H9 (cell line): Measurements from ENCODE around the gene MGLL. TPM values are rescaled to one million over a fixed set of nuclear protein-coding genes. Genes with fewer than 3 reads are reported as not detected.

ENCODE experiments used
- DNase-seq: peaks from one replicate; pipeline ENCODE4 v3.0.0-alpha.2; 2017
- H2AFZ ChIP-seq: one replicate; pipeline ENCODE4 v1.6.1; 2013; ENCODE audit warnings: mild to moderate bottlenecking, low read length, control low read depth, moderate library complexity
- H2AK5ac ChIP-seq: 2 replicates; pipeline ENCODE4 v1.6.1; 2013; ENCODE audit warnings: low read length, control low read depth, mixed read lengths; ENCODE audit not compliant: insufficient read length
- H2BK120ac ChIP-seq: one replicate; pipeline ENCODE4 v1.6.1; 2013; ENCODE audit warnings: low read depth, mild to moderate bottlenecking, low read length, control low read depth, inconsistent platforms; ENCODE audit not compliant: poor library complexity, severe bottlenecking
- H2BK12ac ChIP-seq: 2 replicates; pipeline ENCODE4 v1.6.1; 2013; ENCODE audit warnings: low read length, control low read depth, mixed read lengths, low read depth; ENCODE audit not compliant: insufficient read length
- H2BK15ac ChIP-seq: 2 replicates; pipeline ENCODE4 v1.6.1; 2013; ENCODE audit warnings: low read depth, low read length, control low read depth
- H2BK20ac ChIP-seq: one replicate; pipeline ENCODE4 v1.6.1; 2013; ENCODE audit warnings: low read depth, mild to moderate bottlenecking, low read length, control low read depth, inconsistent platforms; ENCODE audit not compliant: poor library complexity, severe bottlenecking
- H2BK5ac ChIP-seq: 2 replicates; pipeline ENCODE4 v1.6.1; 2013; ENCODE audit warnings: low read length, control low read depth, mixed read lengths; ENCODE audit not compliant: insufficient read length
- H3K14ac ChIP-seq: 2 replicates; pipeline ENCODE4 v1.6.1; 2013; ENCODE audit warnings: low read length, control low read depth; ENCODE audit not compliant: insufficient read depth
- H3K18ac ChIP-seq: 2 replicates; pipeline ENCODE4 v1.6.1; 2013; ENCODE audit warnings: low read depth, mild to moderate bottlenecking, mixed read lengths, low read length, control low read depth; ENCODE audit not compliant: insufficient read length
- H3K23ac ChIP-seq: 2 replicates; pipeline ENCODE4 v1.6.1; 2013; ENCODE audit warnings: low read length, control low read depth, mixed read lengths, low read depth; ENCODE audit not compliant: insufficient read length
- H3K23me2 ChIP-seq: 2 replicates; pipeline ENCODE4 v1.6.1; 2013; ENCODE audit warnings: low read depth, mild to moderate bottlenecking, mixed read lengths, low read length, control low read depth; ENCODE audit not compliant: insufficient read length, poor library complexity, severe bottlenecking
- H3K27ac ChIP-seq: 2 replicates; pipeline ENCODE4 v1.5.1; 2013; ENCODE audit warnings: low read length, control low read depth, mixed read lengths, low read depth; ENCODE audit not compliant: insufficient read length
- H3K27me3 ChIP-seq: 2 replicates; pipeline ENCODE4 v1.6.1; 2013; ENCODE audit warnings: low read length, control low read depth, inconsistent platforms; ENCODE audit not compliant: insufficient read depth
- H3K4ac ChIP-seq: 2 replicates; pipeline ENCODE4 v1.6.1; 2013; ENCODE audit warnings: low read depth, mild to moderate bottlenecking, control low read depth, inconsistent platforms, low read length, moderate library complexity
- H3K4me1 ChIP-seq: 2 replicates; pipeline ENCODE4 v1.6.1; 2013; ENCODE audit warnings: low read length, control low read depth, inconsistent platforms; ENCODE audit not compliant: insufficient read depth
- H3K4me2 ChIP-seq: 2 replicates; pipeline ENCODE4 v1.6.1; 2013; ENCODE audit warnings: low read length, control low read depth, mixed read lengths; ENCODE audit not compliant: insufficient read length, insufficient read depth
- H3K56ac ChIP-seq: 2 replicates; pipeline ENCODE4 v1.6.1; 2013; ENCODE audit warnings: low read depth, mild to moderate bottlenecking, mixed read lengths, low read length, control low read depth; ENCODE audit not compliant: insufficient read length
- H3K79me1 ChIP-seq: 2 replicates; pipeline ENCODE4 v1.6.1; 2013; ENCODE audit warnings: low read depth, mild to moderate bottlenecking, moderate library complexity, low read length, control low read depth, inconsistent platforms; ENCODE audit not compliant: insufficient read depth, poor library complexity, severe bottlenecking
- H3K79me2 ChIP-seq: 2 replicates; pipeline ENCODE4 v1.6.1; 2013; ENCODE audit warnings: low read length, control low read depth, inconsistent platforms; ENCODE audit not compliant: insufficient read depth
- H3K9ac ChIP-seq: 2 replicates; pipeline ENCODE4 v1.6.1; 2013; ENCODE audit warnings: low read length, control low read depth, mixed read lengths; ENCODE audit not compliant: insufficient read length; ENCODE audit errors: extremely low read depth
- H3K9me3 ChIP-seq: one replicate; pipeline ENCODE4 v1.6.1; 2013; ENCODE audit warnings: low read depth, low read length, inconsistent platforms; ENCODE audit not compliant: control insufficient read depth
- H3T11ph ChIP-seq: one replicate; pipeline ENCODE4 v1.6.1; 2013; ENCODE audit warnings: mild to moderate bottlenecking, low read length, control low read depth, inconsistent platforms
- H4K20me1 ChIP-seq: one replicate; pipeline ENCODE4 v1.6.1; 2013; ENCODE audit not compliant: control insufficient read depth, insufficient read length, insufficient read depth
- H4K5ac ChIP-seq: 2 replicates; pipeline ENCODE4 v1.6.1; 2013; ENCODE audit warnings: low read depth, mild to moderate bottlenecking, mixed read lengths, low read length, control low read depth; ENCODE audit not compliant: insufficient read length
- H4K8ac ChIP-seq: replicated peaks from 2 replicates; pipeline ENCODE4 v1.6.1; 2013; ENCODE audit warnings: low read length, control low read depth, mixed read lengths, low read depth; ENCODE audit not compliant: insufficient read length
- H4K91ac ChIP-seq: 2 replicates; pipeline ENCODE4 v1.6.1; 2013; ENCODE audit warnings: low read depth, mild to moderate bottlenecking, moderate library complexity, mixed read lengths, low read length, control low read depth; ENCODE audit not compliant: insufficient read length
- H3K27ac Mint-ChIP-seq, 3 experiments: 2 replicates in 2 of 3; 3 replicates in 1 of 3; pipeline ENCODE4 v1.8.0; 2020 to 2021; ENCODE audit warnings: mixed read lengths in 3 of 3, mild to moderate bottlenecking in 1 of 3, moderate library complexity in 1 of 3
- H3K27me3 Mint-ChIP-seq: 2 replicates; pipeline ENCODE4 v1.8.0; 2021; ENCODE audit warnings: low read depth, mild to moderate bottlenecking, moderate library complexity, mixed read lengths
- H3K36me3 Mint-ChIP-seq, 3 experiments: 2 replicates in 2 of 3; 3 replicates in 1 of 3; pipeline ENCODE4 v1.8.0; 2020 to 2021; ENCODE audit warnings: low read depth in 3 of 3, mixed read lengths in 3 of 3; ENCODE audit not compliant: insufficient read depth in 1 of 3
- H3K4me1 Mint-ChIP-seq, 2 experiments: 2 replicates each; pipeline ENCODE4 v1.8.0; 2020; ENCODE audit warnings: mixed read lengths in 2 of 2
- H3K4me3 Mint-ChIP-seq, 2 experiments: 2 replicates in 1 of 2; 3 replicates in 1 of 2; pipeline ENCODE4 v1.8.0; 2020 to 2021; ENCODE audit warnings: mild to moderate bottlenecking in 2 of 2, mixed read lengths in 2 of 2, moderate library complexity in 1 of 2
- H3K9me3 Mint-ChIP-seq, 2 experiments: 2 replicates in 1 of 2; 3 replicates in 1 of 2; pipeline ENCODE4 v1.8.0; 2020; ENCODE audit warnings: mild to moderate bottlenecking in 2 of 2, mixed read lengths in 2 of 2, moderate library complexity in 1 of 2
- WGBS: extraction: QIAGEN DNeasy Blood & Tissue Kit; methylation state at CpG from one replicate; pipeline ENCODE4 v1.1.7; 2013; ENCODE audit warnings: missing lambda C conversion rate, low lambda C conversion rate, mixed read lengths; ENCODE audit not compliant: insufficient read length; ENCODE audit errors: extremely low coverage; 5-methylcytosine and 5-hydroxymethylcytosine counted together
- total RNA-seq: library from RNA; stranded (reverse); gene quantifications from 2 replicates; pipeline ENCODE4 v1.2.1, GENCODE V29; 2021
- TF ChIP-seq, protein P1 (sequence below): fragments of 200-600 bp; sonication (generic); conservative IDR thresholded peaks from 3 replicates; pipeline ENCODE4 v1.8.0; 2021; ENCODE audit warnings: antibody characterized with exemption, mild to moderate bottlenecking

MGLL gene
- total RNA-seq, 1 experiment from 2014 or later, result 0.11 TPM

- H3K9me3 ChIP-seq, result no peaks in the 10 kb centered on the region
- no peak overlapping the region for H3K23ac ChIP-seq
- H3K27ac ChIP-seq, result no peak overlapping the region
- no peaks in the 10 kb centered on the region for H3K79me2 ChIP-seq
- no peak overlapping the region for H3T11ph ChIP-seq
- no peak overlapping the region for H2BK12ac ChIP-seq
- H3K23me2 ChIP-seq, result no peaks in the 10 kb centered on the region
- no peak overlapping the region for H3K27ac Mint-ChIP-seq
- no peak overlapping the region for H2AK5ac ChIP-seq
- H3K14ac ChIP-seq, result no peak overlapping the region
- H3K4me2 ChIP-seq, result no peak overlapping the region
- no peaks in the 10 kb centered on the region for H3K4me1 ChIP-seq
- no peak overlapping the region for H2BK5ac ChIP-seq
- H4K8ac ChIP-seq, result no peak overlapping the region
- H3K36me3 Mint-ChIP-seq, result no peaks in the 10 kb centered on the region
- H2BK120ac ChIP-seq, result no peak overlapping the region
- no peak overlapping the region for H3K4ac ChIP-seq
- TF ChIP-seq, protein P1, sequence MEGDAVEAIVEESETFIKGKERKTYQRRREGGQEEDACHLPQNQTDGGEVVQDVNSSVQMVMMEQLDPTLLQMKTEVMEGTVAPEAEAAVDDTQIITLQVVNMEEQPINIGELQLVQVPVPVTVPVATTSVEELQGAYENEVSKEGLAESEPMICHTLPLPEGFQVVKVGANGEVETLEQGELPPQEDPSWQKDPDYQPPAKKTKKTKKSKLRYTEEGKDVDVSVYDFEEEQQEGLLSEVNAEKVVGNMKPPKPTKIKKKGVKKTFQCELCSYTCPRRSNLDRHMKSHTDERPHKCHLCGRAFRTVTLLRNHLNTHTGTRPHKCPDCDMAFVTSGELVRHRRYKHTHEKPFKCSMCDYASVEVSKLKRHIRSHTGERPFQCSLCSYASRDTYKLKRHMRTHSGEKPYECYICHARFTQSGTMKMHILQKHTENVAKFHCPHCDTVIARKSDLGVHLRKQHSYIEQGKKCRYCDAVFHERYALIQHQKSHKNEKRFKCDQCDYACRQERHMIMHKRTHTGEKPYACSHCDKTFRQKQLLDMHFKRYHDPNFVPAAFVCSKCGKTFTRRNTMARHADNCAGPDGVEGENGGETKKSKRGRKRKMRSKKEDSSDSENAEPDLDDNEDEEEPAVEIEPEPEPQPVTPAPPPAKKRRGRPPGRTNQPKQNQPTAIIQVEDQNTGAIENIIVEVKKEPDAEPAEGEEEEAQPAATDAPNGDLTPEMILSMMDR, result no peak
- H2BK20ac ChIP-seq, result no peak overlapping the region
- H3K4me1 Mint-ChIP-seq, result peaks cover 4 to 6% of the 10 kb centered on the region in 2 experiments
- no peak overlapping the region for H3K18ac ChIP-seq
- no peak overlapping the region for H4K5ac ChIP-seq
- H3K27me3 Mint-ChIP-seq, result peaks cover 4% of the 10 kb centered on the region
- H3K9ac ChIP-seq, result no peak overlapping the region
- no peaks in the 10 kb centered on the region for H3K27me3 ChIP-seq
- DNase-seq, result no peak
- WGBS, result no CpG with 5 or more reads among the region's 6 CpGs
- H3K9me3 Mint-ChIP-seq, result no peaks in the 10 kb centered on the region
- no peaks in the 10 kb centered on the region for H3K79me1 ChIP-seq
- H3K56ac ChIP-seq, result no peak overlapping the region
- no peak overlapping the region for H3K4me3 Mint-ChIP-seq
- H4K91ac ChIP-seq, result no peak overlapping the region
- no peak overlapping the region for H2AFZ ChIP-seq
- H2BK15ac ChIP-seq, result no peak overlapping the region
- H4K20me1 ChIP-seq, result no peaks in the 10 kb centered on the region
Measured at GRCh38 chr3:127802606-127803005, 19.7 kb downstream of the MGLL start.
